DND-41 (cell line): Measurements from ENCODE around the gene DGKZ.
A peak's percentile ranks its signal among the peaks of the same experiment; 100 is the strongest.

Source experiments
- ATAC-seq: fragments of 200-7000 bp; cut with Tn5 transposase; 3 replicates; pipeline ENCODE4 v1.9.1; 2021; ENCODE audit warnings: low read depth; ENCODE audit not compliant: insufficient read depth
- DNase-seq: peaks from one replicate; pipeline ENCODE4 v3.0.0-alpha.2; 2020
- H2AFZ ChIP-seq: 2 replicates; pipeline ENCODE4 v1.6.0; 2012; ENCODE audit warnings: low read depth, low read length
- H3K27ac ChIP-seq: 2 replicates; pipeline ENCODE4 v1.5.1; 2012; ENCODE audit warnings: low read length, inconsistent platforms
- H3K27me3 ChIP-seq: fragments of 200-600 bp; sonication (generic); 2 replicates; pipeline ENCODE4 v1.6.0; 2012; ENCODE audit warnings: low read length, mild to moderate bottlenecking, inconsistent platforms; ENCODE audit not compliant: insufficient read depth, poor library complexity
- H3K36me3 ChIP-seq: 2 replicates; pipeline ENCODE4 v1.5.1; 2012; ENCODE audit warnings: low read length, inconsistent platforms; ENCODE audit not compliant: insufficient read depth
- H3K4me1 ChIP-seq: 2 replicates; pipeline ENCODE4 v1.5.1; 2012; ENCODE audit warnings: mild to moderate bottlenecking, low read length; ENCODE audit not compliant: insufficient read depth
- H3K4me2 ChIP-seq: 2 replicates; pipeline ENCODE4 v1.6.0; 2012; ENCODE audit warnings: mild to moderate bottlenecking, moderate library complexity, low read length, inconsistent platforms; ENCODE audit not compliant: insufficient read depth
- H3K4me3 ChIP-seq, 2 experiments: fragments of 200-600 bp in 1 of 2; shearing (Covaris generic) in 1 of 2; 2 replicates each; pipeline ENCODE4 v1.5.1; 2012 to 2016; ENCODE audit warnings: inconsistent platforms in 2 of 2, low read length in 2 of 2, mild to moderate bottlenecking in 2 of 2, low read depth in 1 of 2, moderate library complexity in 1 of 2
- H3K79me2 ChIP-seq: 2 replicates; pipeline ENCODE4 v1.6.0; 2012; ENCODE audit warnings: low read length, inconsistent platforms; ENCODE audit not compliant: insufficient read depth
- H3K9ac ChIP-seq: 2 replicates; pipeline ENCODE4 v1.6.0; 2012; ENCODE audit warnings: low read depth, mild to moderate bottlenecking, inconsistent platforms, low read length, moderate library complexity
- H3K9me3 ChIP-seq: 2 replicates; pipeline ENCODE4 v1.5.1; 2012; ENCODE audit warnings: low read length, moderate library complexity, mild to moderate bottlenecking, inconsistent platforms; ENCODE audit not compliant: insufficient read depth, severe bottlenecking
- H4K20me1 ChIP-seq: 2 replicates; pipeline ENCODE4 v1.6.0; 2012; ENCODE audit warnings: low read length; ENCODE audit not compliant: insufficient read depth
- EZH2 ChIP-seq: IDR thresholded peaks from 3 replicates; pipeline ENCODE4 v1.6.1; 2012; ENCODE audit warnings: borderline replicate concordance, low read depth, mild to moderate bottlenecking, moderate library complexity, low read length, inconsistent platforms; ENCODE audit not compliant: severe bottlenecking
- TF ChIP-seq, protein P1 (sequence below): IDR thresholded peaks from 2 replicates; pipeline ENCODE4 v1.5.1; 2012; ENCODE audit warnings: borderline replicate concordance, low read length, moderate library complexity, mild to moderate bottlenecking; ENCODE audit not compliant: poor library complexity, severe bottlenecking; ENCODE audit errors: extremely low read depth

Gene DGKZ

DNA sequence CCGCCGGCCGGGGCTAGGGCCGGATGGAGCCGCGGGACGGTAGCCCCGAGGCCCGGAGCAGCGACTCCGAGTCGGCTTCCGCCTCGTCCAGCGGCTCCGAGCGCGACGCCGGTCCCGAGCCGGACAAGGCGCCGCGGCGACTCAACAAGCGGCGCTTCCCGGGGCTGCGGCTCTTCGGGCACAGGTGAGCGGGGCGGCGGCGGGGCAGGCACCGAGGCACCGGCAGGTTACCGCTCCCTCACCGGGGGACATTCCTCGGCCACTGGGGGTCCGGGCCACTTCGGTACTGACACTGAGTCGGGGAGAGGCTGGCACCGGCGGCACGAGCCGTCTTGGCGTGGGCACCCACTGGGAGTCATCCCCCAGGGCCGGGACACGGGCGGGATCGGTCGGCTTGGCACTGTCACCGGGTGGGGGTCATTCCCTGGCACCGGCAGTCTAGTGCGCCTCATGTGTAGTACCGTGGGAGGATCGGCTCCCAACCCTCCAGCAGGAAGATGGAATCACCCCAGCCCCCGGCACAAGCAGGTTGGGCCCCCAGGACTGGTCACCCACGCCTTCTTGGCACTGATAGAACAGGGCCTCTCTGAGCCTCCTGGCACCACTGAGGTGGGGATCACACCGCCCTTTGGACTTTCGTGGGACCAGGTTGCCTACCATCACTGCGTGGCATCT lies 511 bp downstream of the DGKZ start:
- H3K27ac ChIP-seq = peak overlapping the region; percentile 82
- no peak for TF ChIP-seq EZH2
- TF ChIP-seq, protein P1, sequence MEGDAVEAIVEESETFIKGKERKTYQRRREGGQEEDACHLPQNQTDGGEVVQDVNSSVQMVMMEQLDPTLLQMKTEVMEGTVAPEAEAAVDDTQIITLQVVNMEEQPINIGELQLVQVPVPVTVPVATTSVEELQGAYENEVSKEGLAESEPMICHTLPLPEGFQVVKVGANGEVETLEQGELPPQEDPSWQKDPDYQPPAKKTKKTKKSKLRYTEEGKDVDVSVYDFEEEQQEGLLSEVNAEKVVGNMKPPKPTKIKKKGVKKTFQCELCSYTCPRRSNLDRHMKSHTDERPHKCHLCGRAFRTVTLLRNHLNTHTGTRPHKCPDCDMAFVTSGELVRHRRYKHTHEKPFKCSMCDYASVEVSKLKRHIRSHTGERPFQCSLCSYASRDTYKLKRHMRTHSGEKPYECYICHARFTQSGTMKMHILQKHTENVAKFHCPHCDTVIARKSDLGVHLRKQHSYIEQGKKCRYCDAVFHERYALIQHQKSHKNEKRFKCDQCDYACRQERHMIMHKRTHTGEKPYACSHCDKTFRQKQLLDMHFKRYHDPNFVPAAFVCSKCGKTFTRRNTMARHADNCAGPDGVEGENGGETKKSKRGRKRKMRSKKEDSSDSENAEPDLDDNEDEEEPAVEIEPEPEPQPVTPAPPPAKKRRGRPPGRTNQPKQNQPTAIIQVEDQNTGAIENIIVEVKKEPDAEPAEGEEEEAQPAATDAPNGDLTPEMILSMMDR = no peak
- peak overlapping the region; percentile 86 for H3K9ac ChIP-seq
- DNase-seq (no peak), ATAC-seq (peak; percentile 3; the same call in 1 of the 3 replicates)
- peaks cover 57% of the 10 kb centered on the region for H3K79me2 ChIP-seq
- H3K4me3 ChIP-seq = peak overlapping the region; percentile 54 to 89; a peak in 3 of 4 replicates
- H3K27me3 ChIP-seq = no peaks in the 10 kb centered on the region
- peak overlapping the region; percentile 52 for H2AFZ ChIP-seq
- H3K36me3 ChIP-seq = peaks cover 25% of the 10 kb centered on the region
- H3K4me1 ChIP-seq = peaks cover 60% of the 10 kb centered on the region
- H3K9me3 ChIP-seq = no peaks in the 10 kb centered on the region
- H3K4me2 ChIP-seq = peak overlapping the region; percentile 91
- H4K20me1 ChIP-seq = peaks cover 35% of the 10 kb centered on the region

DNA sequence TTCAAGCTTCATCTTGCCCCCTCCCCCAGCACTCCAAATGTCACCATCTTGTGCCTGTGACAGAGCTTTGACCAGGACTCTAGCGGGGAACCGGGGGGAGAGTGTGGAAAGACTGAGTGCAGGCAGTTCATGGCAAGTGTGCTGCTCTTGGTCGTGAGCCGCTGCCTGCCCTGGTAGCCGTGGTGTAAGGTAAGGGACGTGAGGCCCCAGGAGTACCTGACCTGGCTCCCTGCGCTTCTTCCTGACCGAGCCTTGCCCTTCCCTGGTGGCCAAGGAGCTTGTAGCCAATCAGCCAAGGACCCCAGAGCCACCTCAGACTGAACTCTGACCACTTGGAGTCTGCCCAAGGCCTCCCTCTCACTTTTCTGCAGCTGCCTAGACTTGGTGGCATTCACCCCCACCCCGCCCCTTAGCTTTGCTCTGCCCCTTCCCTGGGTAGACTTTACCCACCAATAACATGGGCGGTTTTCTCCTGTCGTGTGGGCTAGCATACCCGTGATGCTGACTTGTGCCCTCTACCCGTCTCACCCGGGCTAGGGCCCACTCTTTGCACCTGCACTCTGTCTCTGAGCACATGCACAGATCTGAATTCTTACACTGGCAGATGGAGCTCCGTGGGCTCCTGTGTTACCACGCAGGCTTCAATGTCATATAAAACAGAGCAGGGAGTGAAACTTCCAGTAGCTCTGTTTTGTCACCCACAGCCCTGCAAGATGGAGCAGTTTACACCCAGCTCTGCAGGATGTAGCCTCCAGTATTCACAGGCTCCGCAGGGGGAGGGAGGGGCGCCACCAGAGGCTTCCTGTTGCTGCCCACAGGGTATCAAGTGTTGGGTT lies 1.5 kb downstream of the DGKZ start:
- DNase-seq (peak; percentile 82), ATAC-seq (peak; percentile 77)
- Histone ChIP-seq H3K36me3 (peaks cover 34% of the 10 kb centered on the region), H3K4me2 (peak overlapping the region; percentile 91), H3K9me3 (no peaks in the 10 kb centered on the region), H3K4me3 (peak overlapping the region; percentile 54 to 89; a peak in 3 of 4 replicates), H3K4me1 (peaks cover 68% of the 10 kb centered on the region), H3K9ac (peak overlapping the region; percentile 86), H3K79me2 (peaks cover 67% of the 10 kb centered on the region), H3K27me3 (no peaks in the 10 kb centered on the region), H3K27ac (peak overlapping the region; percentile 82), H4K20me1 (peaks cover 44% of the 10 kb centered on the region), H2AFZ (peak overlapping the region; percentile 69)
- TF ChIP-seq EZH2 = no peak
- TF ChIP-seq, protein P1 = peak; percentile 18

DNA sequence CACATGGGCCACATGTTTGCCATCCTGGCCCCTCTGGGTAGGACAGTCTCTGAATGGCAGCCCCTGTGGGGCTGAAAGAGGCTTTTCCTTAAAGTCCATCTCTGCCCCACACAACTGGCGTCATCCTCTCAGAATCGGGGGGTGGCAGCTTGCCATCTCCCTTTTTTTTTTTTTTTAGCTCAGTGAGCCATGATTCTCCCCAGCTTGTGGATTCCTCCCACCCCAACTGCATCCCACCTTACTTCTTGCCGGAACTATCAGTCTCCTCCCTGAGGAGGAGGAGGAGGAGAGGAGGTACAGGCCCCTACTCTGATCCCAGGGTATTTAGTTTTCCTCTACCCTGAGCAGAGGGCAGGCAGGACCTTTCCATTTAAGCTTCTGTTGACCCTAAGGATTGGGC lies 3.4 kb downstream of the DGKZ start:
- Histone ChIP-seq H3K79me2 (peaks cover 84% of the 10 kb centered on the region), H3K9ac (peak overlapping the region; percentile 16; the same call in 1 of the 2 replicates), H3K4me1 (peaks cover 70% of the 10 kb centered on the region), H3K27ac (peak overlapping the region; percentile 51), H2AFZ (no peak overlapping the region), H3K9me3 (no peaks in the 10 kb centered on the region), H3K4me2 (peak overlapping the region; percentile 23; the same call in 1 of the 2 replicates), H3K4me3 (no peak overlapping the region), H3K27me3 (no peaks in the 10 kb centered on the region), H4K20me1 (peaks cover 51% of the 10 kb centered on the region), H3K36me3 (peaks cover 44% of the 10 kb centered on the region)
- ATAC-seq (no peak), DNase-seq (no peak)
- TF ChIP-seq, protein P1 = no peak
- no peak for TF ChIP-seq EZH2
